CD4-positive, alpha-beta T cell treated with Interleukin-17A for 4 hours (primary cell): ENCODE results near the gene TRMO.
A peak's percentile ranks its signal among the peaks of the same experiment; 100 is the strongest.

Experiments used
- DNase-seq: peaks from one replicate; pipeline ENCODE4 v3.0.0-alpha.2; 2020; ENCODE audit warnings: mixed read lengths

TRMO gene

GRCh38 chr9:97858826-97859225 lies 63.5 kb downstream of the TRMO start:
- no peak for DNase-seq

- DNase-seq, result no peak
These were observed 63.9 kb downstream of the TRMO start for GRCh38 chr9:97858393-97858713.

DNA sequence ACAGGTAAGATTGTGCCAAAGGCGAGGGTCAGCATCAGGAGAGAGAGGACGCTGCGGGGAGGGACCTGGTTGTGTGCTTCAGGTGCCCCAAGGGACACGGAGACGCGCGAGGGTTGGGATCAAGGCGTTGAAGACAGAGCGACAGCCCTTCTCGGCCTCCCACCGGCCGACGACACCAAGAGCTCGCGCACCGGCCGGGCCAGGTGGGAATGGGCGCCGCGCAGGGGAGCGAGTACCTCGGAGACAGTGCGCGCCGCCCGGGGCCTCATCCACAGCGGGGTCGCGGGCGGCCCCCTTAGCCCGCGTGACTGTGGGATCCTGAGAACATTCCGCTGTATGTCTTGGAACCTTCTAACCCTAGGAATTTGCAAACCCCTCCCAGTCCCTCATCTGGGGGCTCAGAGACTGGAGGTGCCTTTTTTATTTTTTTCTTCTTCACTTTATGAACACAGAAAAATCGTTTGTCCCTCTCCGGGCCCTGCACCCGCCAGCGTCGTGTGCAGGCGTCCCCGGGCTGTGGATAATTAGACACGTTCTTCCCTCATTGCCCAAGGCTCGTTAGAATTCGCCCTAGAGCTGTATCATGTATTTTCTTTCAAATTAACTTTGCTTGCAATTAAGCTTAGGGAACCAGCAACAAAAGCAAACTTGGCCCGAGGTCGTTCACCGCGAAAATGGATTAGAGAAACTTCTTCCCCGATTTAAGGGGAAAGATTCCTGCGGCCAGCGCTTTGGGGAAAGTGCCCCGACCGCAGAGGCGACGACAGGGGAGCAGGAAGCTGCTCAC lies 64.5 kb downstream of the TRMO start:
- DNase-seq, result peak; percentile 26

DNA sequence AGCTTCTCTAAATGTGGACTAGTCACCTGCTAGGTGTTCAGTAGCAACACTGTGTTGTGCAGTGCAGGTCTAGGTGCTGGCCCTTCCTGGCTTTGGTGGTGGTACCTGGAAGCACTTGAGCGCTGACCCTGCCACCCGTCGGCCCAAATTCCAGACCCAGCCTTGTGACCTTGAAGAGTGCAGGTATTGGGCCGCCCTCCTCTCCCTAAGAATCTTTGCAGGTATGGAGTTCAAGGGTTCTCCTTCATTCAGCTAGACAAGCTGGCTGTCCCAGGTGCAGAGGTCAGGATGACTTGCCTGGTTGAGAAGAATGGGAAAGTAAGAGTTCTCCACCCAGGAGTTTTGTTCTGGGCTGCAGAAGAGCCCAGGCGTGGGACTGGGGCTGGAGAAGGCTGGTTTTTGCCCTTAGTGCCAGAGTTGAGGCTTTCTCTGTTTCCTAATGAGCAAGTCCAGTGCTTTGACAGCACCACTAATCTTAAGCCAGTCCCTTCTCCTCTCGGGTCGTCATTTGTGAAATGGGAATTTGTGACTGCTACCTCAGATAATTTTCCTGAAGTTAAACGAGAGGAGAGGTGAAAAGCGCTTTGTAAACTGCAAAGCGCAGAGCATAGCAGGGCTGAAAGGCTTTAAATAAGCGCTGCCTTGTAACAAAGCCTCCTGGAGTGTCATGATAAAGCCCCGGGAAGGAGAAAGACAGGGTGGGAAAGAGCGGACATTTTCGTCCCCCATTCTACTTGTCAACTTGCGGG lies 65.3 kb downstream of the TRMO start:
- no peak for DNase-seq

DNA sequence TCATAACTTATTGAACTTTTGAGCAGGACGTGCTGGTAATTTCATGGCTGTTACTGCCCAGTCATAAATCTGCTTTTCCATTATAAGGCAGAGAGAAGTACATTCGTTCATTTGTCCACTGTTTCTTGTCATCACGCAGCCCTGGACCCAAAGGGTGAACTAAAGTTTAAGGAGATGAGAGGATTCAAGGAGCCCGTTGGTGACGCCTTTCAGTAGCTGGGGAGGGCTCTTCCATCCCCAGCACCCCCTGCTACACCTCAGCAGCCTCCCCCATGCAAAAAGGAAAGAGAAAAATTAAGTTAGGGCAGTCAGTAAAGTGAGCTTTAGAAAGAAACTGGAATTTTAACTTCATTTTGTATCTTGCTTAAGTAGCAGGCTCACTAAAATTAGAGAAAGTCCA lies 66.4 kb downstream of the TRMO start:
- DNase-seq, result no peak

DNA sequence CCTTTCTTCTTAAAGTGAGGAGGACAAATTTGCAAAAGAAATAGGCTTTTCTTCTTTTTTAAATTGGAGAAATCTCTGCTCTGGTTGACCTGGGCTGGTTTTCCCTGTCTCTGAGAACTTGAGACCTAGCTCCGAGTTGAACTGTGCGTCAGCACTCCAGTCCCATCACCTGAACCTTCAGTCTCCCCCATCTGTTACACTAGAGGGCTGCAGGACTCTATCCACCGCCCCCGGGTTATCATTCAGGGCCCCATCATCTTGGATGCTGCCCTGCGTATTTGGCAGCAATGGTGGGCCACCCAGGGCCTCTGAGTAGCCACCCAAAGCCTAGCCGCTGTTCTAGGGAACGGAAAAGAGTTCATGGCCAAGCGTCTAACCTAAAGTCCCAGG lies 66.8 kb downstream of the TRMO start:
- no peak for DNase-seq

GRCh38 chr9:97854696-97855485 lies 67.4 kb downstream of the TRMO start:
- no peak for DNase-seq
